ENCODE measurements around the gene DNMT3L.
"Not testable (repeated sequence)": the region's sequence is repeated elsewhere in the genome, so short reads cannot be mapped to it uniquely, and the experiment has no call there.

The DNMT3L gene

GRCh38 chr21:44261675-44262295 is at the start of gene DNMT3L:
Gene DNMT3L, minus strand, starts transcription at chr21:44261897. Its CDS starts 638 bp downstream, at chr21:44261259.
- H3K9me3 ChIP-seq (ENCODE audit: control insufficient read depth, insufficient read depth, low read length), result no peaks in the 10 kb centered on the region
- H3K4me3 ChIP-seq (ENCODE audit: low read depth, low read length), result no peak within 1 kb of the TSS
- no peaks in the 10 kb centered on the region for H3K27me3 ChIP-seq (ENCODE audit: control insufficient read depth, insufficient read depth, low read length)
- H3K4me1 ChIP-seq (ENCODE audit: control insufficient read depth, insufficient read depth, low read length), result peaks cover 9% of the 10 kb centered on the region
- no peak within 1 kb of the TSS for H3K27ac ChIP-seq (ENCODE audit: low read depth, low read length)
- no peak within 1 kb of the TSS for H3K9ac ChIP-seq (ENCODE audit: low read depth, low read length)
- H3K36me3 ChIP-seq (ENCODE audit: control insufficient read depth, insufficient read depth, low read length), result no peaks in the 10 kb centered on the region

- no peaks in the 10 kb centered on the region for H3K27me3 ChIP-seq (ENCODE audit: control insufficient read depth, insufficient read depth, low read length)
- H3K4me1 ChIP-seq (ENCODE audit: control insufficient read depth, insufficient read depth, low read length), result no peaks in the 10 kb centered on the region
- H3K36me3 ChIP-seq (ENCODE audit: control insufficient read depth, insufficient read depth, low read length), result peaks cover 45% of the 10 kb centered on the region
- no peak overlapping the region for H3K9ac ChIP-seq (ENCODE audit: low read depth, low read length)
- H3K9me3 ChIP-seq (ENCODE audit: control insufficient read depth, insufficient read depth, low read length), result no peaks in the 10 kb centered on the region
- no peak overlapping the region for H3K4me3 ChIP-seq (ENCODE audit: low read depth, low read length)
- no peak overlapping the region for H3K27ac ChIP-seq (ENCODE audit: low read depth, low read length)
These were observed 49.2 kb upstream of the DNMT3L start for GRCh38 chr21:44310628-44311507.

GRCh38 chr21:44306936-44307704 is 45.4 kb upstream of the DNMT3L start:
- H3K4me1 ChIP-seq (ENCODE audit: control insufficient read depth, insufficient read depth, low read length), result no peaks in the 10 kb centered on the region; the same call in 1 of the 2 replicates
- no peak overlapping the region; the same call in 1 of the 2 replicates for H3K9ac ChIP-seq (ENCODE audit: low read depth, low read length)
- no peak overlapping the region for H3K4me3 ChIP-seq (ENCODE audit: low read depth, low read length)
- H3K27ac ChIP-seq (ENCODE audit: low read depth, low read length), result no peak overlapping the region
- no peaks in the 10 kb centered on the region for H3K27me3 ChIP-seq (ENCODE audit: control insufficient read depth, insufficient read depth, low read length)
- H3K36me3 ChIP-seq (ENCODE audit: control insufficient read depth, insufficient read depth, low read length), result peaks cover 28% of the 10 kb centered on the region
- no peaks in the 10 kb centered on the region for H3K9me3 ChIP-seq (ENCODE audit: control insufficient read depth, insufficient read depth, low read length)

- H3K27me3 ChIP-seq (ENCODE audit: control insufficient read depth, insufficient read depth, low read length), result no peaks in the 10 kb centered on the region
- peaks cover 14% of the 10 kb centered on the region for H3K36me3 ChIP-seq (ENCODE audit: control insufficient read depth, insufficient read depth, low read length)
- H3K4me3 ChIP-seq (ENCODE audit: low read depth, low read length), result no peak overlapping the region
- H3K27ac ChIP-seq (ENCODE audit: low read depth, low read length), result no peak overlapping the region
- no peaks in the 10 kb centered on the region; the same call in 1 of the 2 replicates for H3K4me1 ChIP-seq (ENCODE audit: control insufficient read depth, insufficient read depth, low read length)
- no peaks in the 10 kb centered on the region for H3K9me3 ChIP-seq (ENCODE audit: control insufficient read depth, insufficient read depth, low read length)
- no peak overlapping the region for H3K9ac ChIP-seq (ENCODE audit: low read depth, low read length)
These were observed 44.0 kb upstream of the DNMT3L start for GRCh38 chr21:44305691-44306090.

DNA sequence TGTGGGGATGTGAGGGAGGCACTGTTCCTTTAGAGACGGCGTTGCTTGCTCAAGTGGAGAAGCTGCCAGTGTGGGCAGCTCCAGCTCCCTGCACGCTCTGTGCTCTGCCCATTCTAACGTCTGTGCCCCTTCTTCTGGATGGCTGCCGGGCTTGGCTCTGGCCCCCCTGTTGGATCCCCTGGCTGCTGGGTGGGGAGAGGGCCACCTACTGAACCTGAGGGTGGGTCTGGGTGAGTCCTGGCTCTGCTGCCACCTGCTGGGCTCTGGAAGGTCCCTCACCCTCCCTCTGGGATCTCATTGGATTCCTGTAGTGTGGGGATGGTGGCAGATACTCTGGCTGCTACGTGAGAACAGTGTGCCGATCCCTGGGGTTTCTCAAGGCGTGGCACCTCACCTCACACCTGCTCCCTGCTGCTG is 43.2 kb upstream of the DNMT3L start:
- Histone ChIP-seq H3K27ac (ENCODE audit: low read depth, low read length) (no peak overlapping the region), H3K4me3 (ENCODE audit: low read depth, low read length) (no peak overlapping the region), H3K9me3 (ENCODE audit: control insufficient read depth, insufficient read depth, low read length) (no peaks in the 10 kb centered on the region), H3K4me1 (ENCODE audit: control insufficient read depth, insufficient read depth, low read length) (no peaks in the 10 kb centered on the region; the same call in 1 of the 2 replicates), H3K9ac (ENCODE audit: low read depth, low read length) (no peak overlapping the region), H3K27me3 (ENCODE audit: control insufficient read depth, insufficient read depth, low read length) (no peaks in the 10 kb centered on the region), H3K36me3 (ENCODE audit: control insufficient read depth, insufficient read depth, low read length) (peaks cover 11% of the 10 kb centered on the region)

GRCh38 chr21:44304011-44304616 is 42.4 kb upstream of the DNMT3L start:
- H3K4me1 ChIP-seq (ENCODE audit: control insufficient read depth, insufficient read depth, low read length), result peaks cover 3% of the 10 kb centered on the region; the same call in 1 of the 2 replicates
- H3K9ac ChIP-seq (ENCODE audit: low read depth, low read length), result no peak overlapping the region
- H3K27me3 ChIP-seq (ENCODE audit: control insufficient read depth, insufficient read depth, low read length), result no peaks in the 10 kb centered on the region
- H3K27ac ChIP-seq (ENCODE audit: low read depth, low read length), result no peak overlapping the region
- H3K9me3 ChIP-seq (ENCODE audit: control insufficient read depth, insufficient read depth, low read length), result no peaks in the 10 kb centered on the region
- H3K4me3 ChIP-seq (ENCODE audit: low read depth, low read length), result no peak overlapping the region
- H3K36me3 ChIP-seq (ENCODE audit: control insufficient read depth, insufficient read depth, low read length), result peaks cover 9% of the 10 kb centered on the region; the same call in 1 of the 2 replicates

DNA sequence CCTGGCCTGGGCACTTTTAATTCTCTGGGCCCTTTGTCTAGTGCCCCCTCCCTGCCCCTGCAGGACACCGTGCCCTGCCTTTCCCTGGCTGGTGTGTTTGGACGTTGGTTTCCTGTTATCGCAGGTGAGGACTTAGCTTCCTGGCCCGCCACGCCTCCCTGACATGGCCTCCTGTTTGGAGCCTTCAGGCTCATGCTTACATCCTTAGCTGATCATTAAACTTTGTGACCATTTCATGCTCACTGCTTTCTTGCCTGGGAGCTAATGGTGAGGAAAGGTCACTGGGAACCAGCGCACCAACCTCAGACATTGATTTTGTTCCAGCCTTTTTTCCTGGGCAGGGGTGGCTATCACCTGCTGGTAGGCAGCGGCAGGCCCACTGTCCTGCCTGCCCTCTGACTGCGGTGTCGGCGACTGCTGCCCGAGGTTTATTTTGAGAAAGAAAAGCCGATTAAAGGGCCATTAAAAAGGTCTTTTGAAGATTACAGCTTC is 41.8 kb upstream of the DNMT3L start:
- H3K4me3 ChIP-seq (ENCODE audit: low read depth, low read length), result no peak overlapping the region
- no peak overlapping the region for H3K27ac ChIP-seq (ENCODE audit: low read depth, low read length)
- peaks cover 5% of the 10 kb centered on the region; the same call in 1 of the 2 replicates for H3K4me1 ChIP-seq (ENCODE audit: control insufficient read depth, insufficient read depth, low read length)
- H3K9me3 ChIP-seq (ENCODE audit: control insufficient read depth, insufficient read depth, low read length), result no peaks in the 10 kb centered on the region
- peaks cover 1% of the 10 kb centered on the region for H3K27me3 ChIP-seq (ENCODE audit: control insufficient read depth, insufficient read depth, low read length)
- peaks cover 9% of the 10 kb centered on the region; the same call in 1 of the 2 replicates for H3K36me3 ChIP-seq (ENCODE audit: control insufficient read depth, insufficient read depth, low read length)
- no peak overlapping the region for H3K9ac ChIP-seq (ENCODE audit: low read depth, low read length)

DNA sequence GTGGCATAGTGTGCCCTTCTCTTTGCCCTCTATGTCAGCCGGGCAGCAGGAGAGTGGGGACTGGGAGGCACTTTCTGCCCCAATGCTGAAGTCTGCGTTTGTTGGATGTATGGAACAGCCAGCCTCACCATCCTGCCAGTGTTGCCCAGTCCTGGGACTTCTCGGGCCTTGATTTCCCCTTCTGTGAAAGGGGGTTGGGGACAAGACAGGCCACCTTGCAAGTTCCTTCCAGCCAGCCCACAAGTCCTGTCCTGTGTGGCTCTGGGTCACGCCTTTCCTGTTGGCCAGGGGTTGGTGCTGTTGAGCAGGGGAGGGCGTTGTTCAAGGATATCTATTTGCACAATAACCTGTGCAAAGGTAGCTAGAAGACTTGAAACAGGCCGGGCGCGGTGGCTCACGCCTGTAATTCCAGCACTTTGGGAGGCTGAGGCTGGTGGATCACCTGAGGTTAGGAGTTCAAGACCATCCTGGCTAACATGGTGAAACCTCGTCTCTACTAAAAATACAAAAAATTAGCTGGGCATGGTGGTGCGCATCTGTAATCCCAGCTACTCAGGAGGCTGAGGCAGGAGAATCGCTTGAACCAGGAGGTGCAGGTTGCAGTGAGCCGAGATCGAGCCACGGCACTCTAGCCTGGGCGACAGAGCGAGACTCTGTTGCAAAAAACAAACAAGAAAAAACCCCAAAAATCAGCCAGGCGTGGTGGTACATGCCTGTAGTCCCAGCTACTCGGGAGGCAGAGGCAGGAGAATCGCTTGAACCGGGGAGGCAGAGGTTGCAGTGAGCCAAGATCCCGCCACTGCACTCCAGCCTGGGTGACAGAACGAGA is 41.1 kb upstream of the DNMT3L start:
- not testable (repeated sequence) for H3K27me3 ChIP-seq (ENCODE audit: control insufficient read depth, insufficient read depth, low read length); H3K9me3 ChIP-seq (ENCODE audit: control insufficient read depth, insufficient read depth, low read length); H3K27ac ChIP-seq (ENCODE audit: low read depth, low read length); H3K4me3 ChIP-seq (ENCODE audit: low read depth, low read length); H3K9ac ChIP-seq (ENCODE audit: low read depth, low read length); H3K4me1 ChIP-seq (ENCODE audit: control insufficient read depth, insufficient read depth, low read length); H3K36me3 ChIP-seq (ENCODE audit: control insufficient read depth, insufficient read depth, low read length)

DNA sequence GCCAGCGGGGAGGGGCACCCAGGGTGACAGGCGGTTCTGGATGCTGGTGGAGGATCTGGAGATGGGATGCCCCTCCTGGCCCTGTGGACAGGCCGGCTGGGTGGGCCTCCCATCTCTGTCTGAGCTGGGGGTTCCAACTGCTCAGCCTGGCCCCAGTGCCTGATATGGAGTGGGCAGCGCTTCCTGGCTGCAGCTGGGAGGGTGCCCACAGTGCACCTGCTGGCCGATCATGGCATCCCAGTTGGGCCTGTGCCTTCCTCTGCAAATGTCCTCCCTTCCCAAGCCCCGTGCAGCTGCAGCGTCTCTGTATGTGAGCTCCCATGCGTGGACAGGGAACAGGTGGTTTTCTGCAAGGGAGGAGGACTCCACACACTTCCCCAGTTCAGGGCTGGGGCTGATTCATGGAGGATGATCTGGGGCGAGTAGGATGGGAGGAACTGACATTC is 40.3 kb upstream of the DNMT3L start:
- Histone ChIP-seq H3K9ac (ENCODE audit: low read depth, low read length) (no peak overlapping the region), H3K4me3 (ENCODE audit: low read depth, low read length) (no peak overlapping the region), H3K27ac (ENCODE audit: low read depth, low read length) (no peak overlapping the region), H3K9me3 (ENCODE audit: control insufficient read depth, insufficient read depth, low read length) (no peaks in the 10 kb centered on the region), H3K4me1 (ENCODE audit: control insufficient read depth, insufficient read depth, low read length) (peaks cover 5% of the 10 kb centered on the region; the same call in 1 of the 2 replicates), H3K36me3 (ENCODE audit: control insufficient read depth, insufficient read depth, low read length) (peaks cover 5% of the 10 kb centered on the region; the same call in 1 of the 2 replicates), H3K27me3 (ENCODE audit: control insufficient read depth, insufficient read depth, low read length) (peaks cover 4% of the 10 kb centered on the region)
